Measurements from ENCODE around the gene TRUB2. TPM values are rescaled to one million over a fixed set of nuclear protein-coding genes. Genes with fewer than 3 reads are reported as not detected.

Gene TRUB2
- polyA plus RNA-seq, 3 donors from 2014 or later = 19.9 to 32.0 (median 25.7) TPM

DNA sequence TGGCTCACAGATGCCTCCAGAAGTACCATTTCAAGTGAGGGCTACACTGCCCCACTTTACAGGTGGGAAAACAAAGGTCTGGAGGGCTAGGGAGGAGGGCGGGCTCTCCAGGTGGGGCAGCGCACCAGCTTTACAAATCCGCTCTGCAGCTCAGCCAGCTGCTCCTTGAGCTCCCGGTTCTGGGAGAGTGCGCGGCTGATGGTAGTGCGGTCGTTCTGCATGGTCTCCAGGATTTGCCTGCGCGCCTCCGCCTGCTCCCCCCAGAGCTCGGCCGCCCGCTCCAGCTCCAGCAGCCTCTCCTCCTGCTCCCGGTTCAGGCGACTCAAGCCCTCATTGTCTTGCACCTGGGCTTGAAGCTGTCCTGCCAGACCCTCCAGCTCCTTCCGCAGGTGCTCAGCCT, 61.9 kb downstream of the TRUB2 start:
- no peak for DNase-seq
- H3K27me3 Mint-ChIP-seq (ENCODE audit: low read depth in 3 of 3) = peaks cover 0 to 2% (median 0%) of the 10 kb centered on the region in 3 donors
- no peaks in the 10 kb centered on the region for H3K4me1 Mint-ChIP-seq
- no peak overlapping the region for H3K27ac Mint-ChIP-seq
- peaks cover 18 to 43% (median 18%) of the 10 kb centered on the region in 3 donors for H3K36me3 Mint-ChIP-seq
- no peak overlapping the region for H3K4me3 Mint-ChIP-seq
- peaks cover 0 to 2% (median 0%) of the 10 kb centered on the region in 6 donors for H3K9me3 Mint-ChIP-seq

DNA sequence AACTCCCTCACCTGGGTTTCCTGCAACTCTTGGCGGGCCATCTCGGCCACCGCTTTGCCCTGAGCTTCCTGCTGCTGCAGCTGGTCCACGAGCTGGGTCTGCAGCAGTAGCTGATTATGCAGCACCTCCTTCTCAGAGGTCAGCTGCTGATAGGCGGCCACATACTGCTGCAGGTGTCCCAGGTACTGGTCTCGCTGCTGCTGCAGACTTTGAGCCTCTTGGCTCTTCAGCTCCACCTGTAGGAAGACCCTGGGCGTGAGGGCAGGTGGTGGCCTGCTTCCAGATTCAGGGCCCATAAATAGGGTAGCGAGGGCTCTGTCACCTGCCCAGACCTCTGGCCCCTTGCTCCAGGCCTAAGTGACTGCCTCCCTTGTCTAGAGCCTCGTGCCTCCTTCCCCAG, 63.1 kb downstream of the TRUB2 start:
- H3K27ac Mint-ChIP-seq = no peak overlapping the region
- H3K4me1 Mint-ChIP-seq = no peaks in the 10 kb centered on the region
- no peak for DNase-seq
- peaks cover 0 to 4% (median 0%) of the 10 kb centered on the region in 3 donors for H3K27me3 Mint-ChIP-seq (ENCODE audit: low read depth in 3 of 3)
- peaks cover 18 to 35% (median 18%) of the 10 kb centered on the region in 3 donors for H3K36me3 Mint-ChIP-seq
- peaks cover 0 to 2% (median 0%) of the 10 kb centered on the region in 6 donors for H3K9me3 Mint-ChIP-seq
- H3K4me3 Mint-ChIP-seq = no peak overlapping the region

GRCh38 chr9:128258326-128258725, 63.9 kb downstream of the TRUB2 start:
- Mint-ChIP-seq H3K27ac (no peak overlapping the region), H3K4me1 (no peaks in the 10 kb centered on the region), H3K4me3 (no peak overlapping the region), H3K9me3 (peaks cover 0 to 2% (median 0%) of the 10 kb centered on the region in 6 donors), H3K27me3 (ENCODE audit: low read depth in 3 of 3) (peaks cover 0 to 4% (median 0%) of the 10 kb centered on the region in 3 donors), H3K36me3 (peaks cover 18 to 35% (median 18%) of the 10 kb centered on the region in 3 donors)
- no peak for DNase-seq

DNA sequence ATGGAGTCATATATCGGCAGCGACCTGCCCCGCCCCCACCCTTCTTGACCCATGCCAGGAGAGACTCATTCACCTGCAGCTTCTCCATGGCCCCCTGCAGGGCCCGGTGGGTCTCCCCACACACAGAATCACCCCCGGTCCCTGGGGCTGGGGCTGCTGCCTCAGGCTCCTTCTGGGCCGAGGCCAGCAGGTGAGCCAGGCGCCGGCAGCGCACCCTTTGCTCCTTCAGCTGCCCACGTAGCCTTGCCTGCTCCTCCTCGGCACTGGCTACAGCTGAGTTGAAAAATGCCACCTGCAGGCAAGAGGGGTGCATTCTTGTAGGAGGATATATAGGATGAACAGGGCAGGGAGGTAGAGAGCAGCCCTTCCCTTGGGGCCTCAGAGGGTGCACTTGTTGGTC, 64.3 kb downstream of the TRUB2 start:
- H3K9me3 Mint-ChIP-seq = peaks cover 0 to 2% (median 0%) of the 10 kb centered on the region in 6 donors
- peaks cover 18 to 33% (median 18%) of the 10 kb centered on the region in 3 donors for H3K36me3 Mint-ChIP-seq
- H3K27ac Mint-ChIP-seq = no peak overlapping the region
- peaks cover 0 to 4% (median 0%) of the 10 kb centered on the region in 3 donors for H3K27me3 Mint-ChIP-seq (ENCODE audit: low read depth in 3 of 3)
- no peak for DNase-seq
- no peaks in the 10 kb centered on the region for H3K4me1 Mint-ChIP-seq
- no peak overlapping the region for H3K4me3 Mint-ChIP-seq

GRCh38 chr9:128257086-128257825, 65.0 kb downstream of the TRUB2 start:
- Mint-ChIP-seq H3K36me3 (peaks cover 11 to 26% (median 15%) of the 10 kb centered on the region in 3 donors), H3K4me3 (no peak overlapping the region), H3K4me1 (peaks cover 2 to 3% of the 10 kb centered on the region in 2 donors), H3K9me3 (peaks cover 0 to 2% (median 0%) of the 10 kb centered on the region in 6 donors), H3K27me3 (ENCODE audit: low read depth in 3 of 3) (peaks cover under 1 to 7% (median 1%) of the 10 kb centered on the region in 3 donors), H3K27ac (no peak overlapping the region)
- no peak for DNase-seq

Other genes starting within 250 kb of the TRUB2 start
- 10 to 100 TPM; 31.4 to 60.9 (median 56.6) TPM for gene PTGES2, start 194.7 kb downstream of the TRUB2 start, polyA plus RNA-seq
- under 1 TPM in 2 of 3 donors, not detected in 1; 0.44 to 0.66 TPM for gene LCN2, start 173.0 kb downstream of the TRUB2 start, polyA plus RNA-seq
- gene BBLN, start 162.2 kb downstream of the TRUB2 start, polyA plus RNA-seq = 100 to 1,000 TPM; 115 to 194 (median 182) TPM
- gene CIZ1, start 130.9 kb downstream of the TRUB2 start, polyA plus RNA-seq = 10 to 100 TPM in 1 of 3 donors, 1 to 10 TPM in 2; 4.4 to 36.4 (median 9.1) TPM
- gene DNM1, start 119.1 kb downstream of the TRUB2 start, polyA plus RNA-seq = under 1 TPM in 2 of 3 donors, not detected in 1; 0.32 to 0.47 TPM
- 10 to 100 TPM in 1 of 3 donors, 1 to 10 TPM in 2; 4.3 to 11.7 (median 4.9) TPM for gene GOLGA2, start 46.4 kb downstream of the TRUB2 start, polyA plus RNA-seq
- gene SWI5, start 46.2 kb downstream of the TRUB2 start, polyA plus RNA-seq = 10 to 100 TPM; 20.9 to 23.3 (median 21.5) TPM
- 10 to 100 TPM; 34.1 to 52.3 (median 44.1) TPM for gene COQ4, start 392 bp upstream of the TRUB2 start, polyA plus RNA-seq
- 10 to 100 TPM in 1 of 3 donors, 1 to 10 TPM in 2; 5.9 to 12.7 (median 7.4) TPM for gene SLC27A4, start 18.1 kb upstream of the TRUB2 start, polyA plus RNA-seq
- gene URM1, start 48.9 kb upstream of the TRUB2 start, polyA plus RNA-seq = 10 to 100 TPM; 52.6 to 70.1 (median 61.5) TPM
- 10 to 100 TPM in 2 of 3 donors, 1 to 10 TPM in 1; 9.1 to 20.7 (median 10.2) TPM for gene CERCAM, start 98.4 kb upstream of the TRUB2 start, polyA plus RNA-seq
- gene ODF2, start 133.6 kb upstream of the TRUB2 start, polyA plus RNA-seq = 10 to 100 TPM in 2 of 3 donors, 1 to 10 TPM in 1; 5.6 to 37.2 (median 12.9) TPM
- 10 to 100 TPM; 17.4 to 49.3 (median 22.8) TPM for gene GLE1, start 182.3 kb upstream of the TRUB2 start, polyA plus RNA-seq
- gene SPTAN1, start 230.1 kb upstream of the TRUB2 start, polyA plus RNA-seq = 100 to 1,000 TPM in 1 of 3 donors, 10 to 100 TPM in 1, 1 to 10 TPM in 1; 4.8 to 112 (median 25.5) TPM